ENCODE results near the gene PIK3CD. TPM values are rescaled to one million over a fixed set of nuclear protein-coding genes. Genes with fewer than 3 reads are reported as not detected.

The PIK3CD gene
- polyA plus RNA-seq, 1 experiment, result 9.0 TPM

DNA sequence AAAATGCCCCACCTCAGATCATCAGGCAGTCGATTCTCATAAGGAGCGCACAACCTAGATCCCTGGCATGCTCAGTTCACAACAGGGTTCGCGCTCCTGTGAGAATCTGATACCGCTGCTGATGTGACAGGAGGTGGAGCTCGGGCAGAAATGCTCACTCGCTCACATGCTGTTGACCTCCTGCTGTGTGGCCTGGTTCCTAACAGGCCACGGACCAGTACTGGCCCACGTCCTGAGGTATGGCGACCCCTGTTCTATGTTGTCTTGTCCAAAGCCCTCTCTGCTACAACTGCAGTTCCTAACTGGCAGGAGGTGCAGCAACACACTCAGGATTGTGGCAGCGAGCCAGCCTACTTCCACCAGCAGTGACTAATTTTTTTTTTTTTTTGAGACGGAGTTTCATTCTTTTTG is 101.6 kb downstream of the PIK3CD start:
- CTCF ChIA-PET, result no interaction called here

DNA sequence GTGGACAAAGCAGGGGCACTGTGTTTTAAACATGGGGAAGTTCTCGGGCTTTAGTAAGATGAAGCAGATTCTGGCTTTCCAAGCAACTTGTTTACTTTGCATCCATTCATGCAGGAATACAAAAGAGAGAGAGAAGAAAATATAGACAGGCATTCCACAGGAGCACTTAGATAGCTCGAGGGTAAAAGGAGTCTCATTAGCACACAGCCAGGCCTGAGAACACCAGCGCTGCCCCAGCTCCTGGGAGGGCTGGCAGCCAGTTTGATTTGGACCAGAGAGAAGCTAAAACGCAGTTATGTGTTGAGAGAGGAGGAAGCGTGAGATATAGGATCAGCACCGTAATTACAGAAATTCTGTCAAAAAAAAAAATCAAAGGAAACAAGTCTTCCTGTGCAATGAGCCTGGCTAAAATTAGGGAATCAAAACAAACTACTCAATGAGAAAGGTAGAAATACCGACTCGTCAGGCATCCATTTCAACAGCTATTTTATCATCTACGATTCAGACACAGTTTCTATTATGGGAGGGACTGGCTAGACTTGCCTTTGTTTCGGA is 104.0 kb downstream of the PIK3CD start:
- Histone ChIP-seq H3K4me3 (ENCODE audit: low read depth, low read length) (no peak overlapping the region), H3K27me3 (ENCODE audit: control insufficient read depth, insufficient read depth, low read length) (no peaks in the 10 kb centered on the region), H3K9me3 (ENCODE audit: control insufficient read depth, insufficient read depth, low read length) (no peaks in the 10 kb centered on the region), H3K27ac (ENCODE audit: low read depth, low read length) (no peak overlapping the region)
- TF ChIP-seq, protein P1, sequence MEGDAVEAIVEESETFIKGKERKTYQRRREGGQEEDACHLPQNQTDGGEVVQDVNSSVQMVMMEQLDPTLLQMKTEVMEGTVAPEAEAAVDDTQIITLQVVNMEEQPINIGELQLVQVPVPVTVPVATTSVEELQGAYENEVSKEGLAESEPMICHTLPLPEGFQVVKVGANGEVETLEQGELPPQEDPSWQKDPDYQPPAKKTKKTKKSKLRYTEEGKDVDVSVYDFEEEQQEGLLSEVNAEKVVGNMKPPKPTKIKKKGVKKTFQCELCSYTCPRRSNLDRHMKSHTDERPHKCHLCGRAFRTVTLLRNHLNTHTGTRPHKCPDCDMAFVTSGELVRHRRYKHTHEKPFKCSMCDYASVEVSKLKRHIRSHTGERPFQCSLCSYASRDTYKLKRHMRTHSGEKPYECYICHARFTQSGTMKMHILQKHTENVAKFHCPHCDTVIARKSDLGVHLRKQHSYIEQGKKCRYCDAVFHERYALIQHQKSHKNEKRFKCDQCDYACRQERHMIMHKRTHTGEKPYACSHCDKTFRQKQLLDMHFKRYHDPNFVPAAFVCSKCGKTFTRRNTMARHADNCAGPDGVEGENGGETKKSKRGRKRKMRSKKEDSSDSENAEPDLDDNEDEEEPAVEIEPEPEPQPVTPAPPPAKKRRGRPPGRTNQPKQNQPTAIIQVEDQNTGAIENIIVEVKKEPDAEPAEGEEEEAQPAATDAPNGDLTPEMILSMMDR (IDR thresholded peaks at IDR 0.05; ENCODE audit: low read depth, low read length), result no peak
- CTCF ChIA-PET, result no interaction called here
- no peak for DNase-seq (ENCODE audit: low read depth, low spot score)
- POLR2A ChIA-PET, result no interaction called here

More for the DNA sequence above, 101.6 kb downstream of the PIK3CD start:
- H3K27ac ChIP-seq (ENCODE audit: low read depth, low read length), result no peak overlapping the region
- no peaks in the 10 kb centered on the region for H3K27me3 ChIP-seq (ENCODE audit: control insufficient read depth, insufficient read depth, low read length)
- POLR2A ChIA-PET, result no interaction called here
- H3K4me3 ChIP-seq (ENCODE audit: low read depth, low read length), result no peak overlapping the region
- TF ChIP-seq, protein P1 (IDR thresholded peaks at IDR 0.05; ENCODE audit: low read depth, low read length), result no peak
- H3K9me3 ChIP-seq (ENCODE audit: control insufficient read depth, insufficient read depth, low read length), result no peaks in the 10 kb centered on the region
- DNase-seq (ENCODE audit: low read depth, low spot score), result peak; percentile 63

DNA sequence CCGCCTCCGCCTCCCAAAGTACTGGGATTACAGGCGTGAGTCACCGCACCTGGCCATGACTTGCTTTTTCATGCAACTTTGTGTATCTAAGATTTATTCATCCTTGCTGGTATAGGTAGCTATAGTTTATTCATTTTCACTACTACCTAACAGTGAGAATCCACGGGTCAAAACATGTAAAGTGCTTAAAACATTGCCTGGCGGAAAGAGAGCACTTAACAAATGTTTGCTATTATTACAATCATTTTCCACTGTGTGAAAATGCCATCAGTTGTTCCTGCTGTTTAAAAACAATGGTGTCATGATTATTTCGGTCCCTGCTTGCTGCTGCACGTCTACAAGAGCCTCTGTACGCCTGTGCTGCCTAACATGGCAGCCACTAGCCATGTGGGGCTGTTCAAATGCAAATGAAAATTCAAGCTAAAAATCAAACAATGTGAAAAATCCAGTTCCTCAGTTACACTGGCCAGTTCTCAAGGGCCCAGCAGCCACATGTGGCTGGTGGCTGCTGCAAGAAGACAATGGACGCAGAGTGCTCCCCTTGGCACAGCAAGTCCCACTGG is 107.1 kb downstream of the PIK3CD start:
- ChIA-PET CTCF (no interaction called here), POLR2A (no interaction called here)
- no peak for DNase-seq (ENCODE audit: low read depth, low spot score)
- H3K27ac ChIP-seq (ENCODE audit: low read depth, low read length), result no peak overlapping the region
- TF ChIP-seq, protein P1 (IDR thresholded peaks at IDR 0.05; ENCODE audit: low read depth, low read length), result no peak
- no peak overlapping the region for H3K4me3 ChIP-seq (ENCODE audit: low read depth, low read length)
- H3K27me3 ChIP-seq (ENCODE audit: control insufficient read depth, insufficient read depth, low read length), result no peaks in the 10 kb centered on the region
- no peaks in the 10 kb centered on the region; the same call in 1 of the 2 replicates for H3K9me3 ChIP-seq (ENCODE audit: control insufficient read depth, insufficient read depth, low read length)

DNA sequence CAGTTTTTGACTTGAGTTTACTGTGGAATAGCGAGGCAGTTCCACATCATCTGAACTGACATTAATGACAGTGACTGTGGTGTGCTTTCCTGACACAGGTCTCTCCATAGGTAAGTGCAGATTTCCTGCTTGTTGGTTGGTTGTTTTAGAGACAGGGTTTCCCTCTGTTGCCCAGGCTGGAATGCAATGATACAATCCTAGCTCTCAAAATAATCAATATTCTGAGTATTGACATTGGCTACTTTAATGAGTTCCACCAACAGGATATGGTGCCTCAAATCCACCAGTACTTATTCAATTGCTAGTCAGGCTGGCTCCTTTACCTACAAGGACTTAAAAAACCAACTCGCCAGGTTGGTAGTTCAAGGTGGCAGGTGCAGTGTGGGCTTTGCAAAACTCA is 108.4 kb downstream of the PIK3CD start:
- CTCF ChIA-PET, result interaction anchor here (0.6 kb wide), 1 partner anchor 188 kb away, joined by 8 read pairs; no protein-coding TSS in a partner anchor
- POLR2A ChIA-PET, result interaction anchor here (0.6 kb wide), 1 partner anchor 84 kb away, joined by 3 read pairs; no protein-coding TSS in a partner anchor
- Histone ChIP-seq H3K27ac (ENCODE audit: low read depth, low read length) (no peak overlapping the region), H3K9me3 (ENCODE audit: control insufficient read depth, insufficient read depth, low read length) (no peaks in the 10 kb centered on the region; the same call in 1 of the 2 replicates), H3K27me3 (ENCODE audit: control insufficient read depth, insufficient read depth, low read length) (no peaks in the 10 kb centered on the region), H3K4me3 (ENCODE audit: low read depth, low read length) (no peak overlapping the region)
- TF ChIP-seq, protein P1 (IDR thresholded peaks at IDR 0.05; ENCODE audit: low read depth, low read length), result no peak
- no peak for DNase-seq (ENCODE audit: low read depth, low spot score)

DNA sequence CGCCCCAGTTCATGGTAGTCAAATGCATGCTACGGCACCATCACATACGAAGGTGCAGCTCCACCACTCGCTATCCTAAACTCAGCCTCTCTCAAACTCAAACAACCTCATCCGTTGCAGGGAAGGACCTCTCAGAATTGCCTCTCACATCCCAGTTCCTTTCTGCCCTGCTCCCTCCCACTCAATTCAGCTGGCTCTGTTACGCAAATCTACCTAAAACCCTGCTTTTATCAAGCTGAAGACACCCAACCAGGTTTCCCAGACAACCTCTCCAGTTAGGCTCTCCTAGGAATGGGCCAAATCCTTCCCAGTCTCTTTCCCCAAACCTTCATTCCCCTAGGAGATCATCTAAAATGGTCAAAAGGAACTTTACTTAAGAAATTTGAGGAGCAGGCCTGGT is 109.3 kb downstream of the PIK3CD start:
- Histone ChIP-seq H3K9me3 (ENCODE audit: control insufficient read depth, insufficient read depth, low read length) (no peaks in the 10 kb centered on the region; the same call in 1 of the 2 replicates), H3K27ac (ENCODE audit: low read depth, low read length) (no peak overlapping the region), H3K4me3 (ENCODE audit: low read depth, low read length) (no peak overlapping the region), H3K27me3 (ENCODE audit: control insufficient read depth, insufficient read depth, low read length) (no peaks in the 10 kb centered on the region)
- TF ChIP-seq, protein P1 (IDR thresholded peaks at IDR 0.05; ENCODE audit: low read depth, low read length), result no peak
- DNase-seq (ENCODE audit: low read depth, low spot score), result no peak
- ChIA-PET POLR2A (no interaction called here), CTCF (no interaction called here)
